Colonic mucosa (tissue), 4 donors: ENCODE data around the gene AP1B1. TPM values are rescaled to one million over a fixed set of nuclear protein-coding genes. Genes with fewer than 3 reads are reported as not detected.

Experiments used
- DNase-seq: peaks from one replicate; pipeline ENCODE4 v3.0.0-alpha.2; 2020
- H3K27ac ChIP-seq: fragments of 200-600 bp; one replicate; pipeline ENCODE4 v1.8.0; 2021
- H3K27me3 ChIP-seq: fragments of 200-600 bp; one replicate; pipeline ENCODE4 v1.8.0; 2021
- H3K36me3 ChIP-seq: fragments of 200-600 bp; one replicate; pipeline ENCODE4 v1.8.0; 2021
- H3K4me1 ChIP-seq: fragments of 200-600 bp; one replicate; pipeline ENCODE4 v1.8.0; 2021; ENCODE audit warnings: mild to moderate bottlenecking
- H3K4me3 ChIP-seq: fragments of 200-600 bp; one replicate; pipeline ENCODE4 v1.8.0; 2021
- H3K9ac ChIP-seq, 2 donors: one replicate each; pipeline ENCODE4 v1.7.0; 2013; ENCODE audit warnings: control low read depth in 2 of 2, low read depth in 2 of 2, low read length in 2 of 2
- H3K9me3 ChIP-seq: fragments of 200-600 bp; one replicate; pipeline ENCODE4 v1.8.0; 2021
- intact Hi-C: fragments of 100-400 bp; cut with DNase I; formaldehyde crosslinking; loops from one replicate; pipeline ENCODE4 v1.14.1; 2022
- total RNA-seq, 2 donors: library from RNA; stranded (reverse); fragmentation: NEBNext Ultra II Directional in 1 of 2; extraction: Animal tissue kit (Norgen Biotek cat#: 25700) in 1 of 2; gene quantifications; one replicate each; pipeline ENCODE4 v1.2.1, GENCODE V29; 2021
- TF ChIP-seq, protein P1 (sequence below): fragments of 200-600 bp; IDR thresholded peaks from one replicate; pipeline ENCODE4 v1.8.0; 2022; ENCODE audit warnings: antibody characterized with exemption, mild to moderate bottlenecking
- donor health status: healthy.
- donor health status: DM: no; HTN: no; CAD: no.
- donor health status: DM: no; HTN: no; CAD: no.

The AP1B1 gene
- total RNA-seq, 2 donors from 2014 or later: 90.4 to 120 TPM

DNA sequence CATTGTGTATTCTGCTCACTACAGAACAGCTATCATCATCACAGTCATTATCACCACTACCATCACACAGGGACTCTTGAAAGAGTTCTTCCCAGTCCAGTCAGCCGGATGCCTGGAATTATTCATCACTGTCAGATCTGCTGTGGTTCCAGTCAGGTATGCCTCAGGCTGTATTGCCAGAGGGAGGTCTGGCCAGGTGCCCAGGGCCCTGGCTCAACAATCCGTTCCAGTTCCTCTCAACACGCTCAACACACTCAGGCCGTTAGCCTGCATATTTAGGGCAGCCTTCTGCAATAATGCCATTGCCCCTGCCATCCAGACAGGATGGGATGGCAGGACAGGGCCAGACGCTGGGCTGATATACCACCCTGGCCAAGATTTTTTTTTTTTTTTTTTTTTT is 44.2 kb downstream of the AP1B1 start:
- no peak for DNase-seq
- H3K36me3 ChIP-seq: peaks cover 26% of the 10 kb centered on the region
- no peaks in the 10 kb centered on the region for H3K27me3 ChIP-seq
- no peaks in the 10 kb centered on the region for H3K9me3 ChIP-seq
- H3K4me3 ChIP-seq: no peak overlapping the region
- H3K9ac ChIP-seq: no peak overlapping the region
- no peak overlapping the region for H3K27ac ChIP-seq
- intact Hi-C loops: no loop called here
- no peaks in the 10 kb centered on the region for H3K4me1 ChIP-seq
- TF ChIP-seq, protein P1, sequence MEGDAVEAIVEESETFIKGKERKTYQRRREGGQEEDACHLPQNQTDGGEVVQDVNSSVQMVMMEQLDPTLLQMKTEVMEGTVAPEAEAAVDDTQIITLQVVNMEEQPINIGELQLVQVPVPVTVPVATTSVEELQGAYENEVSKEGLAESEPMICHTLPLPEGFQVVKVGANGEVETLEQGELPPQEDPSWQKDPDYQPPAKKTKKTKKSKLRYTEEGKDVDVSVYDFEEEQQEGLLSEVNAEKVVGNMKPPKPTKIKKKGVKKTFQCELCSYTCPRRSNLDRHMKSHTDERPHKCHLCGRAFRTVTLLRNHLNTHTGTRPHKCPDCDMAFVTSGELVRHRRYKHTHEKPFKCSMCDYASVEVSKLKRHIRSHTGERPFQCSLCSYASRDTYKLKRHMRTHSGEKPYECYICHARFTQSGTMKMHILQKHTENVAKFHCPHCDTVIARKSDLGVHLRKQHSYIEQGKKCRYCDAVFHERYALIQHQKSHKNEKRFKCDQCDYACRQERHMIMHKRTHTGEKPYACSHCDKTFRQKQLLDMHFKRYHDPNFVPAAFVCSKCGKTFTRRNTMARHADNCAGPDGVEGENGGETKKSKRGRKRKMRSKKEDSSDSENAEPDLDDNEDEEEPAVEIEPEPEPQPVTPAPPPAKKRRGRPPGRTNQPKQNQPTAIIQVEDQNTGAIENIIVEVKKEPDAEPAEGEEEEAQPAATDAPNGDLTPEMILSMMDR: no peak

DNA sequence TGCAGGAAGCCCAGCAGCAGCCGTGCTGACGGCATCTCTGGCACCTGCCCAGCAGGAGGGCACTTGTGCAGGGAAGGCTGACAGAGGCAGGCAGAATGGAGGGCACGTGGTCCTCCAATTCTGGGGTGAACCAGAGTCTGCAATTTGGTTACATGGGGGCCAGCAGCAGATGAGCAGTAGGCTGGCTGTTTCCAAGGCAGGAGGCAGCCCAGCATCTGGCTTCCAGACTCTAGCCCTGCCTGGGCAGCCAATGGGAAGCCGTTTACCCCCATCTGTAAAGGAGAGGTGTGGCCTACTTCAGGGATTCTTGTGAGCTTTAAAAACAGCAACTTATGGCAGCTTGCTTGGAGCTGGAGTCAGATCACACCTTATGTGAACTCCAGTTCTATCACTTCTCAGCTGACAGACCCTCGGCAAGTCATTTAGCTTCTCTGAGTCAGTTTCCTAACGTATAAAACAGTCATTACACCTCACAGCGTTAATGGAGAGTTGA is 45.0 kb downstream of the AP1B1 start:
- Histone ChIP-seq H3K27ac (no peak overlapping the region), H3K27me3 (no peaks in the 10 kb centered on the region), H3K9ac (no peak overlapping the region), H3K4me3 (no peak overlapping the region), H3K9me3 (no peaks in the 10 kb centered on the region), H3K4me1 (no peaks in the 10 kb centered on the region), H3K36me3 (peaks cover 32% of the 10 kb centered on the region)
- DNase-seq: no peak
- intact Hi-C loops: no loop called here
- TF ChIP-seq, protein P1: no peak

DNA sequence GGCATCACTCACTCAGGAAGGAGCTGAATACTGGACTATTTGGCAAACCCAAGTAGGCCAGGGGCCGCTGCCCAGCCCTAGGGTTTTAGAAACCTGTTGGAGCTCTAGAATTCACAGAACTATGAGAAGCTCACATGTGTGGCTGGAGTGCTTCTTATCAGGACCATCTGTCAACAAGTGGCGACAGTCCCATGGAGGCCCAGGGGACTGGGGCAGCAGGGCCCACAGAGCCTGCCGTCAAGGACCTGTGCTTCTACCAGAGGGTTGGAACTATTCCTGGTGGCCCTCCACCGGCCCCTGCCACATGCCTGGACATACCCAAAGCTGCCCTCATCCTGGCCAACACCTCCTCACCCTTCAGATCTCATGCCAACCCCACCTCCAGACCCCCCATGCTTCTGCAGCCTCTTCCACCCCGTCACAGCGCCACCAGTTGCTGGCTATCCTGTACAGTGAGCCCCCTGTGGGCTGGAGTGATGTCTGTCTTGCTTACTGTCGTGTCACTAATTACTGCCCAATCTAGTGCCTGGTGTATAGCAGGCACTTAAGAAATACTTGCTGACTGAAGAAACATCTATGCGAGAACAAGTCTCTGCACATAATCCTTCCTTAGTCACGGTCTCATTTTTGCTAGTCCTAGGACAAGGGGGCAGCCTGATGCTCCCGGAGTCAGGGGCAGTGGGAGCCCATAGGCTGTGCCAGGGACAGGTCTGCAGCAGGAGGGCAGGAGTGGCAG is 45.6 kb downstream of the AP1B1 start:
- Histone ChIP-seq H3K27ac (no peak overlapping the region), H3K27me3 (no peaks in the 10 kb centered on the region), H3K4me3 (no peak overlapping the region), H3K4me1 (no peaks in the 10 kb centered on the region), H3K9me3 (no peaks in the 10 kb centered on the region), H3K36me3 (peaks cover 32% of the 10 kb centered on the region), H3K9ac (no peak overlapping the region)
- DNase-seq: no peak
- TF ChIP-seq, protein P1: no peak
- intact Hi-C loops: no loop called here

DNA sequence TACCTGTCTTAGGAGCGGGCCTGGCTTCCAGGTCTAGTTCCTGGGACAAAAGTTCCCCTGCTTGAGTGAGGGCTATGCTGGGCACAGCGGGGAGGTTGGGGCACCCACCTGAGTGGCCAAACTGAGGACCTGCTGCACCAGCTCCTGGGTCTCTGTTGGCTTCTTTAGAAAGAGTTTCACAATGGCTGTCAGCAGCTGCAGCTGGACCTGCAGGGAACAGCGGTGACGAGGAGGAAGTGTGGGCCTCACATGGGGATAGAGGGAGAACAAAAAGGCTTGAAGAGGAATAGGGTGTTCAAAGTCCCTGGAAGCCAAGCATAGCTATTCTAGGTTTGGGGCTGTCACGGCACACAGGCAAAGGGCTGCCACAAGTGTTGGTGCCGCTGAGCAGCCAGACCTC is 46.2 kb downstream of the AP1B1 start:
- H3K36me3 ChIP-seq: peaks cover 29% of the 10 kb centered on the region
- H3K9me3 ChIP-seq: no peaks in the 10 kb centered on the region
- intact Hi-C loops: no loop called here
- H3K9ac ChIP-seq: no peak overlapping the region
- no peak overlapping the region for H3K27ac ChIP-seq
- no peaks in the 10 kb centered on the region for H3K27me3 ChIP-seq
- no peak overlapping the region for H3K4me3 ChIP-seq
- DNase-seq: no peak
- no peaks in the 10 kb centered on the region for H3K4me1 ChIP-seq
- TF ChIP-seq, protein P1: no peak

DNA sequence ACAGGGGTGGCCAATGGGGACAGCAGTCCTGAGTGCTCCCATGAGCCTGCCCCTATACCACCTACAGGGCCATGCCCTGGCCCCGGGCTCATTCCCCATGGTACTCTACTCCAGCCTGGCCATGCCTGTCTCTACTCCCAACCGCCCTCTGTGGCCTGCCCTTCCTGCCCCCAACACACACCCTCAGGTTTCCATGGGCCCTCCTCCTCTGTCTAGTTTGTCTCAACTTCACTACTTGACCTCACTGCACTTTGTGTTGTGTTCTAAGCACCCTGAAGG is 46.6 kb downstream of the AP1B1 start:
- Histone ChIP-seq H3K9ac (no peak overlapping the region), H3K4me3 (no peak overlapping the region), H3K9me3 (no peaks in the 10 kb centered on the region), H3K36me3 (peaks cover 29% of the 10 kb centered on the region), H3K4me1 (no peaks in the 10 kb centered on the region), H3K27ac (no peak overlapping the region), H3K27me3 (no peaks in the 10 kb centered on the region)
- no peak for DNase-seq
- intact Hi-C loops: no loop called here
- TF ChIP-seq, protein P1: no peak
